Stimulated activated naive CD8-positive, alpha-beta T cell treated with anti-CD3 and anti-CD28 coated beads, Interleukin-15, amount 100 ng/mL, for 72 hours (primary cell): ENCODE results near the gene CEP112.
"Not testable (repeated sequence)": the region's sequence is repeated elsewhere in the genome, so short reads cannot be mapped to it uniquely, and the experiment has no call there.

Source experiments
- ATAC-seq: fragments of 150-1000 bp; cut with Tn5 transposase; 2 replicates; pipeline ENCODE4 v1.10.0; 2021; ENCODE audit warnings: mild to moderate bottlenecking, moderate library complexity
- DNase-seq, 2 donors: peaks; one replicate each; pipeline ENCODE4 v3.0.0; 2021 to 2022
- H3K27ac Mint-ChIP-seq, 2 donors: one replicate each; pipeline ENCODE4 v1.8.0; 2022; ENCODE audit warnings: mild to moderate bottlenecking in 2 of 2, mixed read lengths in 2 of 2, moderate library complexity in 2 of 2
- H3K27me3 Mint-ChIP-seq: one replicate; pipeline ENCODE4 v1.8.0; 2022; ENCODE audit warnings: mixed read lengths
- H3K4me1 Mint-ChIP-seq: one replicate; pipeline ENCODE4 v1.8.0; 2022; ENCODE audit warnings: mild to moderate bottlenecking, mixed read lengths
- H3K4me3 Mint-ChIP-seq, 2 donors: one replicate each; pipeline ENCODE4 v1.8.0; 2022; ENCODE audit warnings: mild to moderate bottlenecking in 2 of 2, mixed read lengths in 2 of 2, moderate library complexity in 1 of 2
- H3K9me3 Mint-ChIP-seq, 2 donors: one replicate each; pipeline ENCODE4 v1.8.0; 2022; ENCODE audit warnings: mixed read lengths in 2 of 2

The CEP112 gene

GRCh38 chr17:65750631-65751115 is 441.3 kb downstream of the CEP112 start:
- H3K27ac Mint-ChIP-seq: peak overlapping the region in 1 of 2 donors; percentile 77
- H3K4me3 Mint-ChIP-seq: peak overlapping the region; percentile 4 to 35
- no peaks in the 10 kb centered on the region for H3K9me3 Mint-ChIP-seq
- peak; percentile 20 to 29 for DNase-seq
- H3K27me3 Mint-ChIP-seq: peaks cover 14% of the 10 kb centered on the region
- peaks cover 14% of the 10 kb centered on the region for H3K4me1 Mint-ChIP-seq
- peak; percentile 61 for ATAC-seq

DNA sequence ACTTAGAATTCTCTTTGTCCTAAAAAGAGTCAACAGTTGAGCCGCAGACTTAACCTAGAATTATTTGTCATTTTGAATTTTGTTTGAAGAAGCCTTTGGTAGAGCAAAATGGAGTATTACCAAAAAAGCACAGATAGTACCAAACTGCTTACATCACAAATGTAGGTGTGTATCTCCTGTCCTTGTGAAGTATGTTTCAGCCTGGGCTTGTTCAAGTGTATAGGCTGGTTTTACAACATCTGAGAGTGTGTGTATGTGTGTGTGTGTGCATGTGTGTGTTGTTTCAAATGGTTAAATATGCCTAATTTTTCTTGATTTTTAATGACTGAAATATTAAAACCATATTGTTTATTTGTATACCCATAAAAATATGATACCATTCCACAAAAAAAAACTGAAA is 441.8 kb downstream of the CEP112 start:
- H3K27ac Mint-ChIP-seq: peak overlapping the region in 1 of 2 donors; percentile 47
- H3K9me3 Mint-ChIP-seq: no peaks in the 10 kb centered on the region
- H3K4me3 Mint-ChIP-seq: no peak overlapping the region
- H3K4me1 Mint-ChIP-seq: peaks cover 14% of the 10 kb centered on the region
- ATAC-seq (no peak), DNase-seq (no peak)
- peaks cover 14% of the 10 kb centered on the region for H3K27me3 Mint-ChIP-seq

GRCh38 chr17:65749479-65749878 is 442.5 kb downstream of the CEP112 start:
- no peak for ATAC-seq
- Mint-ChIP-seq H3K4me1 (peaks cover 14% of the 10 kb centered on the region), H3K4me3 (no peak overlapping the region), H3K27ac (no peak overlapping the region), H3K9me3 (no peaks in the 10 kb centered on the region), H3K27me3 (peaks cover 14% of the 10 kb centered on the region)
- no peak for DNase-seq

DNA sequence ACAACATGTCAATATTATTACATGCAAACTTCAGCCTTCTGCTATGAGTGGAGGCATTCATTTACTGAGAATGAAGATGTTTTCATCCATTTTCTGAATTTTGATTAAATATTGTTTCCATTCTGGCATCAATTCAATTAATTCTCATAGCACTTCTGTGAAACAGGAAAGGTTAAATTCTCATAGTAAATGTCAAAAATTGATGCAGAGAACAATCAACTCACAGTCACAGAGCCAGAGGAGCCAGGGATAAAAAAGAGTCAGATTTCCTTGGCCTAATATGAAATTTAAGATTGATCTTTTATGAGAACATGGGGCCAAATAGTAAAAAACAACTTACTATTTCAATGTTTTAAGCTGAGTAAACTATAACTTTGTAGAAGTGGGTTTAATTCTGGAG is 446.7 kb downstream of the CEP112 start:
- no peak overlapping the region for H3K4me3 Mint-ChIP-seq
- DNase-seq: no peak
- no peaks in the 10 kb centered on the region for H3K27me3 Mint-ChIP-seq
- peaks cover 16% of the 10 kb centered on the region for H3K4me1 Mint-ChIP-seq
- no peak for ATAC-seq
- no peaks in the 10 kb centered on the region for H3K9me3 Mint-ChIP-seq
- H3K27ac Mint-ChIP-seq: no peak overlapping the region

GRCh38 chr17:65743308-65743655 is 448.7 kb downstream of the CEP112 start:
- ATAC-seq (no peak), DNase-seq (no peak)
- Mint-ChIP-seq H3K27ac (no peak overlapping the region), H3K4me3 (no peak overlapping the region), H3K9me3 (no peaks in the 10 kb centered on the region), H3K27me3 (no peaks in the 10 kb centered on the region), H3K4me1 (peaks cover 16% of the 10 kb centered on the region)

DNA sequence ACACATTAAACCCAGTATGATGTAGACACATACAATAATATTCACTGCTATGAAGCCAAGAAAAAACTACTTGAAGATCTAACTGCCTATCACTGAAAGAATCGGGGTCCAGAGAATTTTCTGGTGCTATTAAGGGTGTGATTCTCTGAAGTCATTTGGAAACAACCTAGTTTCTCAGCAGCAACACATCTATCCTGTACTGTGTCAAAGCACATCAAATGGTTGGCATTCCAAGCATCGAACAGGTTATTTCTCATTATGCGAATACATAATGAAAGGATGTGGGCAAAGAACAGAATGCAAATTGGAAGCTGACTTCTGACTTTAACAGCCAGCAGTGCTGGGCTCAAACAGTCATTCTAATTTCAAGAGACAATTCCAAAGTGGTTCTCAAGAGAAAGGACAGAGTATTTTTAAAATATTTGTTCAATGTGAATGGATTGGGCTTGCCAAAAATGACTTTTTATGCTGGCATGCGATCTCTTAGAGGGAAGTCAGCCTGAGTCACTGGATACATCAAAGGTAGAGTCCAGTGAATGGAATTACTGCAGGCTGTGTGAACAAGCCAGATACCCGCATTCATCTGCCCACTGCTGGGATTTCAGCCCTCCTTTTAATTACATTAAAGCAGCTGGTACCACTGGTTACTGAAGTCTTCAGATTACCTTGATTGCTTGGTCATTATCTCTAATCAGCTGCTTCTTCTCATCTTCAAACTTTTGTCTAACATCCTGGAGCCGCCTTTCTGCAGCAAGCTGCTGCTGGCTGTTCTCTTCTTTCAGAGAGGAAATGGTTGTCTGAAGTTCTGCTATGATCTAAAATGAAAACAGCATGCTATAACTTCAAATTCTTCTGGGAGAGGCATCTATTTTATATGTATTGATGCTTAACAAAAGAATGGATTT is 449.3 kb downstream of the CEP112 start:
- Mint-ChIP-seq H3K4me3 (peak overlapping the region in 1 of 2 donors; percentile 5), H3K9me3 (no peaks in the 10 kb centered on the region), H3K4me1 (peaks cover 16% of the 10 kb centered on the region), H3K27me3 (no peaks in the 10 kb centered on the region), H3K27ac (no peak overlapping the region)
- ATAC-seq (peak; percentile 40), DNase-seq (no peak)

- peaks cover 16% of the 10 kb centered on the region for H3K4me1 Mint-ChIP-seq
- H3K27ac Mint-ChIP-seq: no peak overlapping the region
- DNase-seq (no peak), ATAC-seq (no peak)
- H3K27me3 Mint-ChIP-seq: no peaks in the 10 kb centered on the region
- H3K4me3 Mint-ChIP-seq: no peak overlapping the region
- H3K9me3 Mint-ChIP-seq: no peaks in the 10 kb centered on the region
These were observed 450.2 kb downstream of the CEP112 start for GRCh38 chr17:65741710-65742109.

DNA sequence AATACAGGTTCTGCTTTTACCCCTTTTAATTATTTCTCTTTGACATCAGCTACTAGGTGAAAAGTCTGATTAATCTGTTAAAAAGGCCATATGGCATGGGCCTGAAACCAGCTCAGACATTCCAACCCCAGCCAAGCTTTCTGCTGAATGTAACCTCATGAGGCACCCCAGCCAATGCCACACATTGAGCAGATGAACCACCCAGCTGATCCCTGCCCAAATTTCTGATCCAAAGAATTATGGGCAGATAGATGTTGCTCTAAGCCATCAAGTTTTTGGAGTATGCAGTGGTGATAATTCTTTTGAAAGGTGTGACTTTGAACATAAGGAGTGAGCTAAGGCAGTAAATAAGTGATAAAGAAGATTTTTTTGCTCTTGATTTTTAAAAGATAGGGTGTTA is 452.9 kb downstream of the CEP112 start:
- no peak for ATAC-seq

GRCh38 chr17:65737451-65737850 is 454.5 kb downstream of the CEP112 start:
- ATAC-seq (no peak), DNase-seq (no peak)
- no peak overlapping the region for H3K4me3 Mint-ChIP-seq
- no peaks in the 10 kb centered on the region for H3K9me3 Mint-ChIP-seq
- peaks cover 16% of the 10 kb centered on the region for H3K4me1 Mint-ChIP-seq
- H3K27ac Mint-ChIP-seq: no peak overlapping the region
- no peaks in the 10 kb centered on the region for H3K27me3 Mint-ChIP-seq

More for the DNA sequence above, 452.9 kb downstream of the CEP112 start:
- H3K4me1 Mint-ChIP-seq: peaks cover 16% of the 10 kb centered on the region
- H3K27me3 Mint-ChIP-seq: no peaks in the 10 kb centered on the region
- no peak overlapping the region for H3K27ac Mint-ChIP-seq
- no peak overlapping the region for H3K4me3 Mint-ChIP-seq
- no peak for DNase-seq
- H3K9me3 Mint-ChIP-seq: no peaks in the 10 kb centered on the region

DNA sequence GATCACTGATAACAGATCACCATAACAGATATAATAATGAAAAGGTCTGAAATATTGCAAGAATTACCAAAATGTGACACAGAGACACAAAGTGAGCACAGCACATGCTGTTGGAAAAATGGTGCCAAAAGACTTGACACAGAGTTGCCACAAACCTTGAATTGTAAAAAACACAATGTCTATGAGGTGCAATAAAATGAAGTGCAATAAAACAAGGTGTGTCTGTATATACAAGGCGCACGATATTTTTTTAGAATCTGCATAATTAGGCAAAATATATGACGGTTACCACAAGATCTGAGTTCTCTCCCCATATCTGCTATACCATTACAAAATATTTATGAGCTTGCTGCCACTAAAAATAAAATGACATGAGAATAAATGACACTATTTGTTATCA is 458.6 kb downstream of the CEP112 start:
- H3K4me3 Mint-ChIP-seq: no peak overlapping the region
- ATAC-seq (no peak), DNase-seq (no peak)
- no peak overlapping the region for H3K27ac Mint-ChIP-seq
- no peaks in the 10 kb centered on the region for H3K27me3 Mint-ChIP-seq
- no peaks in the 10 kb centered on the region for H3K9me3 Mint-ChIP-seq
- peaks cover 17% of the 10 kb centered on the region for H3K4me1 Mint-ChIP-seq

- not testable (repeated sequence) for H3K27me3 Mint-ChIP-seq, DNase-seq, H3K9me3 Mint-ChIP-seq, H3K4me3 Mint-ChIP-seq, H3K27ac Mint-ChIP-seq, ATAC-seq
- H3K4me1 Mint-ChIP-seq: peaks cover 17% of the 10 kb centered on the region
These were observed 459.3 kb downstream of the CEP112 start for GRCh38 chr17:65732667-65733066.

GRCh38 chr17:65730711-65731169 is 461.2 kb downstream of the CEP112 start:
- no peaks in the 10 kb centered on the region for H3K9me3 Mint-ChIP-seq
- H3K27ac Mint-ChIP-seq: no peak overlapping the region
- no peak for ATAC-seq
- peaks cover 17% of the 10 kb centered on the region for H3K4me1 Mint-ChIP-seq
- H3K27me3 Mint-ChIP-seq: no peaks in the 10 kb centered on the region
- no peak overlapping the region for H3K4me3 Mint-ChIP-seq
- DNase-seq: no peak

DNA sequence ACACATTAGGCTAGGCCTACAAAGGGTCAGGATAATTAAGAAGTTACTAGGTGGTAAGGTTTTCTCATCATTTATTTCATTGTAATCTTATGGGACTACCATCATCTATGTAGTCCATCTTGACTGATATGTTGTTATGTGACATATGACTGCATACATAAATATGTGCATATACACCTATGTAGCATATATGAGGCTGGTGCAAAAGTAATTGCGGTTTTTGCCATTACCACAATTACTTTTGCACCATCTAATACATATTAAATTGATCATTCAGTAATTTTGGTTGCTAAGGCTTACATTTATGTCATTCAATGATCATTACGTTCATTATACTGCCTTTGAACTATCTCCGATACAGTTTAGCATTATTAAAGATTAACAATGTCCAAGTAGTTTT is 462.7 kb downstream of the CEP112 start:
- no peaks in the 10 kb centered on the region for H3K27me3 Mint-ChIP-seq
- H3K4me1 Mint-ChIP-seq: peaks cover 17% of the 10 kb centered on the region
- DNase-seq: no peak
- H3K27ac Mint-ChIP-seq: no peak overlapping the region
- ATAC-seq: no peak
- no peaks in the 10 kb centered on the region for H3K9me3 Mint-ChIP-seq
- H3K4me3 Mint-ChIP-seq: no peak overlapping the region

- Mint-ChIP-seq H3K9me3 (no peaks in the 10 kb centered on the region), H3K4me1 (peaks cover 13% of the 10 kb centered on the region), H3K4me3 (no peak overlapping the region), H3K27ac (no peak overlapping the region), H3K27me3 (no peaks in the 10 kb centered on the region)
- ATAC-seq (no peak), DNase-seq (no peak)
These were observed 464.1 kb downstream of the CEP112 start for GRCh38 chr17:65727832-65728231.

GRCh38 chr17:65727246-65727645 is 464.7 kb downstream of the CEP112 start:
- H3K9me3 Mint-ChIP-seq: no peaks in the 10 kb centered on the region

DNA sequence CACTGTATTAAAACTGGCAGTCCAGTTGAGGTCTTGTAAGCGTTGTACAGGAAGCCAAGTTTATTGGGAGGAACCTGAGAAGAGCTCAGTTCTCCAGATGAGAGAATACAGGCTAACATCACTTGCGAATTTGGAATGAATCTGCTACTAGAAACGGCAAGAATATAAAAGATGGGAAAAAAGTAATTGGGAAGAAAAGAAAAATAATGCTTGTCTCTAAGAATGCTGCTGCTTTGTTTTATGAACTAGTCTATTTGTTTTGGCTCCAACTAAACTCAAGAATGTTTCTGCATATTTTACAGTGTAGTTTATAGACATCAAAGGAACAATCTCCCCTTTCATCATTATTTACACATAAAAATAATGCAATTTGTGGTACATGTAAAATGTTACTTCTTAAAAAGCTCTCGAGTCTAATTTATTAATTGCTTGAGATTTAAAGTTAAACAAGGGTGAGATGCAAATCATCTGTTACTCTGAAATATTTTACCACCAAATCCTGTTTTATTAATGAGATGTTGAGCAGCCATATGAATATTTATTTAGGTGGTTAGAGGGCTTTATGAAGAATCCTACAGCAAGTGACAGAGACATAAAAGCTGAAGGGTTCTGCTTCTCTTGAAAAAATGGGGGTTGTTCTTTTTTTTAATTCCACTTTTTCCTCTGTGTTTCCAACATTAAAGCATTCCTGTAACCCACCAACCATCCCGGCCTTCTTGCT is 468.3 kb downstream of the CEP112 start:
- Mint-ChIP-seq H3K27me3 (peaks cover 8% of the 10 kb centered on the region), H3K4me1 (no peaks in the 10 kb centered on the region), H3K9me3 (no peaks in the 10 kb centered on the region), H3K27ac (no peak overlapping the region), H3K4me3 (no peak overlapping the region)
- DNase-seq: no peak
- ATAC-seq: no peak

More at GRCh38 chr17:65727246-65727645, 464.7 kb downstream of the CEP112 start:
- Mint-ChIP-seq H3K4me1 (peaks cover 7% of the 10 kb centered on the region), H3K27ac (no peak overlapping the region), H3K27me3 (no peaks in the 10 kb centered on the region), H3K4me3 (no peak overlapping the region)
- no peak for ATAC-seq
- DNase-seq: no peak
